ENCODE data around the gene PRF1.
"Not testable (repeated sequence)": the region's sequence is repeated elsewhere in the genome, so short reads cannot be mapped to it uniquely, and the experiment has no call there.

DNA sequence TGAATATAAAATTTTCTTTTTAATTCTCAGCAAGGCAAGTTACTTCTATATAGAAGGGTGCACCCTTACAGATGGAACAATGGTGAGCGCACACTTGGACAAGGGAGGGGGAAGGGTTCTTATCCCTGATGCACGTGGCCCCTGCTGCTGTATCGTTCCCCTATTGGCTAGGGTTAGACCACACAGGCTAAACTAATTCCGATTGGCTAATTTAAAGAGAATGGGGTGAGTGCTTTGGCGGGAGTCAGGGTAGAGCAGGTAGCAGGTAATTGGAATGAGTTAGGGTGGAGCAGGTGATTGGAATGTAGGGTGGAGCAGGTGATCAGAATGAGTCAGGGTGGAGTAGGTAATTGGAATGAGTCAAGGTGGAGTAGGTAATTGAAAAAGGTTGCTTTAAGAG lies 32.0 kb upstream of the PRF1 start:
- TF ChIP-seq CTCF (IDR thresholded peaks at IDR 0.05; ENCODE audit: low read depth, low read length, poor library complexity, severe bottlenecking); EZH2phosphoT487 (IDR thresholded peaks at IDR 0.05; ENCODE audit: borderline replicate concordance, low read length): not testable (repeated sequence)

All from DOHH2 (cell line).